HEK293T (cell line): ENCODE data around the gene JARID2.

Experiments used
- ARNT ChIP-seq: fragments of 450-650 bp; IDR thresholded peaks from 2 replicates; pipeline ENCODE4 v1.6.1; 2017; ENCODE audit warnings: mild to moderate bottlenecking
- ELF4 ChIP-seq: fragments of 450-650 bp; IDR thresholded peaks from 2 replicates; pipeline ENCODE4 v1.6.1; 2017; ENCODE audit warnings: antibody characterized with exemption
- FOXA1 ChIP-seq: fragments of 450-650 bp; IDR thresholded peaks from 2 replicates; pipeline ENCODE4 v1.6.1; 2016; ENCODE audit warnings: mild to moderate bottlenecking
- FOXK2 ChIP-seq: fragments of 450-650 bp; IDR thresholded peaks from 2 replicates; pipeline ENCODE4 v1.6.1; 2016; ENCODE audit warnings: mild to moderate bottlenecking
- NFRKB ChIP-seq: fragments of 450-650 bp; IDR thresholded peaks from 2 replicates; pipeline ENCODE4 v1.6.1; 2016; ENCODE audit warnings: mild to moderate bottlenecking, moderate library complexity
- SP1 ChIP-seq: fragments of 450-650 bp; IDR thresholded peaks from 2 replicates; pipeline ENCODE4 v1.6.1; 2017
- SUZ12 ChIP-seq: fragments of 450-650 bp; IDR thresholded peaks from 2 replicates; pipeline ENCODE4 v1.6.1; 2016; ENCODE audit warnings: mild to moderate bottlenecking
- TF ChIP-seq, protein P1 (sequence below): fragments of 450-650 bp; IDR thresholded peaks from 2 replicates; pipeline ENCODE4 v1.6.1; 2016

DNA sequence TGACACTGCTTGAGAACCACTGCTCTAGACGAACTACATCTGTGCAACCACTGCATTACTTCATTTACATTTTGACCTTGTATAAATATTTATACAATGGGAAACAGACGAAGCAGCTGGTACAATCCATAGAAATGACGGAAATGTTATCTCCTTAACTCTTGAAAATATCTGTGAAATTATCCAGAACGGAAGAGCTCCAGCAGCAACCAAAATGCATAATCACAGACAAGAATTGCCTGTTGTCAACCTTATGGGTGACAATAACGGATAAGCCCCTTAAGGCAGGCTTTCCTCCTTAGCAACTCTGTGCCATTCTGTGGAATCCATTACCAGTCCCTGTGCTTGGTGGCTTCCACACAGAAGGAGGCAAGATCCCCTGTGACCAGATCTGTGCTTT is 301.5 kb downstream of the JARID2 start:
- TF ChIP-seq NFRKB (no peak), SP1 (no peak), FOXK2 (no peak), ARNT (no peak), FOXA1 (no peak), ELF4 (no peak), SUZ12 (no peak)
- TF ChIP-seq, protein P1, sequence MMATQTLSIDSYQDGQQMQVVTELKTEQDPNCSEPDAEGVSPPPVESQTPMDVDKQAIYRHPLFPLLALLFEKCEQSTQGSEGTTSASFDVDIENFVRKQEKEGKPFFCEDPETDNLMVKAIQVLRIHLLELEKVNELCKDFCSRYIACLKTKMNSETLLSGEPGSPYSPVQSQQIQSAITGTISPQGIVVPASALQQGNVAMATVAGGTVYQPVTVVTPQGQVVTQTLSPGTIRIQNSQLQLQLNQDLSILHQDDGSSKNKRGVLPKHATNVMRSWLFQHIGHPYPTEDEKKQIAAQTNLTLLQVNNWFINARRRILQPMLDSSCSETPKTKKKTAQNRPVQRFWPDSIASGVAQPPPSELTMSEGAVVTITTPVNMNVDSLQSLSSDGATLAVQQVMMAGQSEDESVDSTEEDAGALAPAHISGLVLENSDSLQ, result no peak
